HepG2 (cell line): ENCODE data around the gene UBTD1. TPM values are rescaled to one million over a fixed set of nuclear protein-coding genes. Genes with fewer than 3 reads are reported as not detected.

Experiments used
- BCLAF1 ChIP-seq: fragments of 450-650 bp; IDR thresholded peaks from 2 replicates; pipeline ENCODE4 v1.6.1; 2017; ENCODE audit warnings: mild to moderate bottlenecking
- CAMTA2 ChIP-seq: sonication (generic); formaldehyde crosslinking; IDR thresholded peaks from 2 replicates; pipeline ENCODE4 v1.4.0; 2020; ENCODE audit warnings: mild to moderate bottlenecking, missing genetic modification reagents, borderline replicate concordance
- GFI1 ChIP-seq: sonication (generic); formaldehyde crosslinking; IDR thresholded peaks from 2 replicates; pipeline ENCODE4 v1.5.0; 2020; ENCODE audit warnings: missing genetic modification reagents, mild to moderate bottlenecking, borderline replicate concordance
- MEIS2 ChIP-seq: sonication (generic); formaldehyde crosslinking; IDR thresholded peaks from 2 replicates; pipeline ENCODE4 v1.9.0; 2021; ENCODE audit warnings: mild to moderate bottlenecking, missing genetic modification reagents
- MTA1 ChIP-seq: sonication (generic); formaldehyde crosslinking; IDR thresholded peaks from 2 replicates; pipeline ENCODE4 v1.4.0; 2020; ENCODE audit warnings: missing genetic modification reagents, mild to moderate bottlenecking, borderline replicate concordance
- STAT6 ChIP-seq: sonication (generic); formaldehyde crosslinking; IDR thresholded peaks from 2 replicates; pipeline ENCODE4 v1.4.0; 2020; ENCODE audit warnings: missing genetic modification reagents, mild to moderate bottlenecking, borderline replicate concordance
- ZBTB34 ChIP-seq: sonication (generic); formaldehyde crosslinking; IDR thresholded peaks from 2 replicates; pipeline ENCODE4 v1.8.0; 2022; ENCODE audit warnings: mild to moderate bottlenecking, missing genetic modification reagents
- ZEB1 ChIP-seq: IDR thresholded peaks from 2 replicates; pipeline ENCODE4 v1.6.1; 2012; ENCODE audit warnings: mild to moderate bottlenecking, low read depth, inconsistent platforms; ENCODE audit not compliant: insufficient replicate concordance
- ZFP90 ChIP-seq: sonication (generic); formaldehyde crosslinking; IDR thresholded peaks from 2 replicates; pipeline ENCODE4 v1.8.0; 2022; ENCODE audit warnings: missing genetic modification reagents, mild to moderate bottlenecking, inconsistent platforms, borderline replicate concordance
- ZMAT5 ChIP-seq: sonication (generic); formaldehyde crosslinking; IDR thresholded peaks from 2 replicates; pipeline ENCODE4 v1.5.0; 2020; ENCODE audit warnings: mild to moderate bottlenecking, low read depth, missing genetic modification reagents, borderline replicate concordance
- ZNF574 ChIP-seq: sonication (generic); formaldehyde crosslinking; IDR thresholded peaks from 2 replicates; pipeline ENCODE4 v1.4.0; 2020; ENCODE audit warnings: missing genetic modification reagents
- ZNF674 ChIP-seq: sonication (generic); formaldehyde crosslinking; IDR thresholded peaks from 2 replicates; pipeline ENCODE4 v1.5.0; 2020; ENCODE audit warnings: low read depth, mild to moderate bottlenecking, missing genetic modification reagents
- ZNF724P ChIP-seq: sonication (generic); formaldehyde crosslinking; IDR thresholded peaks from 2 replicates; pipeline ENCODE4 v1.8.0; 2022; ENCODE audit warnings: missing genetic modification reagents, borderline replicate concordance
- ZNF773 ChIP-seq: sonication (generic); formaldehyde crosslinking; IDR thresholded peaks from 2 replicates; pipeline ENCODE4 v1.4.0; 2020; ENCODE audit warnings: missing genetic modification reagents, borderline replicate concordance
- ZNF788 ChIP-seq: sonication (generic); formaldehyde crosslinking; IDR thresholded peaks from 2 replicates; pipeline ENCODE4 v1.5.0; 2020; ENCODE audit warnings: mild to moderate bottlenecking, missing genetic modification reagents, borderline replicate concordance
- polyA plus RNA-seq, 8 experiments: library from polyadenylated mRNA; depleted of rRNA in 3 of 8; stranded (reverse) in 7 of 8; unstranded in 1 of 8; fragments of >200 nt; fragmentation: Illumina TruSeq in 4 of 8; extraction: Trizol in 4 of 8; gene quantifications; 2 replicates each; pipeline versions ENCODE4 v1.2.1 to v1.2.3, GENCODE V29; 2011 to 2016; ENCODE audit warnings: low read depth in 4 of 8, missing spikeins in 1 of 8, mixed read lengths in 1 of 8; ENCODE audit not compliant: insufficient read depth in 1 of 8
- total RNA-seq, 5 experiments: library from RNA; depleted of rRNA; stranded (reverse); fragments of >200 nt; fragmentation: Illumina TruSeq; extraction: Trizol; gene quantifications; 2 replicates each; pipeline ENCODE4 v1.2.3, GENCODE V29; 2016; ENCODE audit warnings: low read depth in 1 of 5

Gene UBTD1
- total and polyA plus RNA-seq, 2 of the 13 experiments (the other 11 are each of a cell fraction or from before 2014, with no cell fraction given) = 7.9 to 10.0 TPM

- TF ChIP-seq BCLAF1 (no peak), ZFP90 (CRISPR knock-in tag) (0 out of 2 replicates have a peak, but pooled peaks have one; percentile 19), ZNF788 (CRISPR knock-in tag) (no peak), MEIS2 (CRISPR knock-in tag) (0 out of 2 replicates have a peak, but pooled peaks have one; percentile 51), ZBTB34 (CRISPR knock-in tag) (no peak), ZNF773 (CRISPR knock-in tag) (no peak), MTA1 (CRISPR knock-in tag) (no peak), ZNF674 (no peak), ZEB1 (no peak), ZNF574 (peak; percentile 0; the same call in 1 of the 2 replicates), STAT6 (CRISPR knock-in tag) (0 out of 2 replicates have a peak, but pooled peaks have one; percentile 37), GFI1 (CRISPR knock-in tag) (no peak; the same call in 1 of the 2 replicates), CAMTA2 (CRISPR knock-in tag) (no peak), ZNF724P (0 out of 2 replicates have a peak, but pooled peaks have one; percentile 6), ZMAT5 (CRISPR knock-in tag) (no peak)
These were observed 86.7 kb downstream of the UBTD1 start (continued) for GRCh38 chr10:97585439-97585811.
